Tibial nerve (tissue), 4 donors: Measurements from ENCODE around the gene GOPC. TPM values are rescaled to one million over a fixed set of nuclear protein-coding genes. Genes with fewer than 3 reads are reported as not detected.

ENCODE experiments used
- DNase-seq, 2 donors: peaks; one replicate each; pipeline ENCODE4 v3.0.0-alpha.2; 2019; ENCODE audit warnings: low spot score in 2 of 2
- H3K27ac ChIP-seq, 4 donors: fragments of 200-600 bp; sonication (generic) in 3 of 4; one replicate each; pipeline ENCODE4 v1.5.1; 2017 to 2019; ENCODE audit warnings: mild to moderate bottlenecking in 1 of 4
- H3K27me3 ChIP-seq, 2 donors: fragments of 200-600 bp; sonication (generic) in 1 of 2; one replicate each; pipeline versions ENCODE4 v1.5.1 to v1.6.0; 2017 to 2019
- H3K36me3 ChIP-seq, 3 donors: fragments of 200-600 bp; sonication (generic); one replicate each; pipeline ENCODE4 v1.5.1; 2018 to 2019
- H3K4me1 ChIP-seq, 4 donors: fragments of 200-600 bp; sonication (generic) in 3 of 4; one replicate each; pipeline ENCODE4 v1.5.1; 2017 to 2019
- H3K4me3 ChIP-seq, 4 donors: fragments of 200-600 bp; sonication (generic) in 3 of 4; one replicate each; pipeline ENCODE4 v1.5.1; 2017 to 2019; ENCODE audit warnings: mild to moderate bottlenecking in 1 of 4, moderate library complexity in 1 of 4
- H3K9me3 ChIP-seq, 4 donors: fragments of 200-600 bp; sonication (generic) in 3 of 4; one replicate each; pipeline ENCODE4 v1.5.1; 2017 to 2019
- EP300 ChIP-seq, 2 donors: sonication (generic); formaldehyde crosslinking; IDR thresholded peaks; one replicate each; pipeline ENCODE4 v1.6.1; 2017; ENCODE audit warnings: antibody characterized with exemption in 2 of 2, mild to moderate bottlenecking in 1 of 2
- POLR2A ChIP-seq, 2 donors: fragments of 450-650 bp; IDR thresholded peaks; one replicate each; pipeline ENCODE4 v1.6.1; 2017; ENCODE audit warnings: antibody characterized with exemption in 2 of 2, mild to moderate bottlenecking in 2 of 2, moderate library complexity in 2 of 2
- WGBS, 2 donors: methylation state at CpG; one replicate each; pipeline ENCODE4 v1.1.5; 2018; 5-methylcytosine and 5-hydroxymethylcytosine counted together
- total RNA-seq, 4 donors: library from RNA; depleted of rRNA; stranded (reverse); fragments of >200 nt; gene quantifications; one replicate each; pipeline ENCODE4 v1.1.0, GENCODE V29; 2016
- TF ChIP-seq, protein P1 (sequence below), 5 experiments: fragments of 200-600 bp in 3 of 5; fragments of 450-650 bp in 2 of 5; sonication (generic) in 3 of 5; IDR thresholded peaks; one replicate each; pipeline ENCODE4 v1.5.1; 2016 to 2019; ENCODE audit warnings: antibody characterized with exemption in 5 of 5, mild to moderate bottlenecking in 3 of 5, moderate library complexity in 2 of 5

Gene GOPC
- total RNA-seq, 4 donors from 2014 or later = 25.5 to 34.1 (median 31.0) TPM

DNA sequence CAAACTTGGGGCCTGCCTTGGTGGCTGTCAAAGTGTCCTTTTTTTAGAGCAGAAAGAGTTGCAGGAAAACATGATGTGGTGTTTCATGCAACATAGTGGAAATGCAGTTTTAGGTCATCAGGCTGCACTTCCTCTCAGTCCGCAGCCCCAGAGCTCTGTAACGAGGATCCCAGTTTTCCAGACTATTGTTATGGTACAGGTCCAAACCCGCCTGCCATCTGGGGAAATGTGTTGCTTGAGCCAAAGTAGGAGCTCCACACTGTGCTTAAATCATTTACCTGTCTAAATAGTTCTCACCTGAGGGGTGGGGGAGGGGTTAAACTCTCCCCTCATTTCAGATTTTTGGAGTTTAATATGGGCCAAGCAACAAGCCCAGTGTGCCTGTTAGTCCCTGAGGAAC is 59.8 kb downstream of the GOPC start:
- DNase-seq = no peak
- H3K4me1 ChIP-seq = peaks cover 0 to 2% (median 0%) of the 10 kb centered on the region in 4 donors
- H3K36me3 ChIP-seq = peaks cover 0 to 27% (median 0%) of the 10 kb centered on the region in 3 donors
- no peak overlapping the region for H3K27ac ChIP-seq
- no peak overlapping the region for H3K4me3 ChIP-seq
- TF ChIP-seq EP300 (IDR thresholded peaks at IDR 0.05) = no peak
- TF ChIP-seq, protein P1, sequence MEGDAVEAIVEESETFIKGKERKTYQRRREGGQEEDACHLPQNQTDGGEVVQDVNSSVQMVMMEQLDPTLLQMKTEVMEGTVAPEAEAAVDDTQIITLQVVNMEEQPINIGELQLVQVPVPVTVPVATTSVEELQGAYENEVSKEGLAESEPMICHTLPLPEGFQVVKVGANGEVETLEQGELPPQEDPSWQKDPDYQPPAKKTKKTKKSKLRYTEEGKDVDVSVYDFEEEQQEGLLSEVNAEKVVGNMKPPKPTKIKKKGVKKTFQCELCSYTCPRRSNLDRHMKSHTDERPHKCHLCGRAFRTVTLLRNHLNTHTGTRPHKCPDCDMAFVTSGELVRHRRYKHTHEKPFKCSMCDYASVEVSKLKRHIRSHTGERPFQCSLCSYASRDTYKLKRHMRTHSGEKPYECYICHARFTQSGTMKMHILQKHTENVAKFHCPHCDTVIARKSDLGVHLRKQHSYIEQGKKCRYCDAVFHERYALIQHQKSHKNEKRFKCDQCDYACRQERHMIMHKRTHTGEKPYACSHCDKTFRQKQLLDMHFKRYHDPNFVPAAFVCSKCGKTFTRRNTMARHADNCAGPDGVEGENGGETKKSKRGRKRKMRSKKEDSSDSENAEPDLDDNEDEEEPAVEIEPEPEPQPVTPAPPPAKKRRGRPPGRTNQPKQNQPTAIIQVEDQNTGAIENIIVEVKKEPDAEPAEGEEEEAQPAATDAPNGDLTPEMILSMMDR (IDR thresholded peaks at IDR 0.05) = no peak
- no peak for TF ChIP-seq POLR2A (IDR thresholded peaks at IDR 0.05)
- no peaks in the 10 kb centered on the region for H3K9me3 ChIP-seq
- WGBS, 2 donors = 90 to 95% methylated on average over 3 of the region's 3 CpGs
- H3K27me3 ChIP-seq = no peaks in the 10 kb centered on the region

DNA sequence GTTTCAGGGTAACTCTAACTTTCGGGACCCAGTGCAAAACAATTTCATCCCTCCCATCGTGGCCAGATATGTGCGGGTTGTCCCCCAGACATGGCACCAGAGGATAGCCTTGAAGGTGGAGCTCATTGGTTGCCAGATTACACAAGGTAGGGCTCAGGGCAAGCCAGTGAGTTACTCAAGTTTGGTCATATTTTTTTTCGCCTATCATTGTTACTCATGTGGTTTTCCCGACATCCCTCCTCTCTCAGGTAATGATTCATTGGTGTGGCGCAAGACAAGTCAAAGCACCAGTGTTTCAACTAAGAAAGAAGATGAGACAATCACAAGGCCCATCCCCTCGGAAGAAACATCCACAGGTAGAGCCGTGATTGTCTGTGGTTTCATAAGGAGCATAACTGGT is 61.6 kb downstream of the GOPC start:
- DNase-seq = no peak
- no peaks in the 10 kb centered on the region for H3K27me3 ChIP-seq
- no peak overlapping the region for H3K4me3 ChIP-seq
- no peaks in the 10 kb centered on the region for H3K4me1 ChIP-seq
- peaks cover 0 to 27% (median 0%) of the 10 kb centered on the region in 3 donors for H3K36me3 ChIP-seq
- H3K9me3 ChIP-seq = no peaks in the 10 kb centered on the region
- TF ChIP-seq EP300 (IDR thresholded peaks at IDR 0.05) = no peak
- no peak overlapping the region for H3K27ac ChIP-seq
- WGBS, 2 donors = 96 to 98% methylated on average over 8 of the region's 8 CpGs

GRCh38 chr6:117538615-117539014 is 63.7 kb downstream of the GOPC start:
- H3K27me3 ChIP-seq = no peaks in the 10 kb centered on the region
- TF ChIP-seq, protein P1 (IDR thresholded peaks at IDR 0.05) = no peak
- TF ChIP-seq EP300 (IDR thresholded peaks at IDR 0.05) (no peak), POLR2A (IDR thresholded peaks at IDR 0.05) (no peak)
- H3K36me3 ChIP-seq = peaks cover 0 to 16% (median 0%) of the 10 kb centered on the region in 3 donors
- no peaks in the 10 kb centered on the region for H3K9me3 ChIP-seq
- H3K4me1 ChIP-seq = peaks cover 0 to 4% (median 0%) of the 10 kb centered on the region in 4 donors
- no peak overlapping the region for H3K4me3 ChIP-seq
- 72 to 75% methylated on average over 9 of the region's 9 CpGs for WGBS, 2 donors
- no peak for DNase-seq
- H3K27ac ChIP-seq = no peak overlapping the region

GRCh38 chr6:117536317-117536716 is 66.0 kb downstream of the GOPC start:
- Histone ChIP-seq H3K27ac (no peak overlapping the region), H3K4me1 (peaks cover 0 to 8% (median 0%) of the 10 kb centered on the region in 4 donors), H3K9me3 (no peaks in the 10 kb centered on the region), H3K27me3 (no peaks in the 10 kb centered on the region), H3K4me3 (no peak overlapping the region), H3K36me3 (peaks cover 0 to 14% (median 0%) of the 10 kb centered on the region in 3 donors)
- 89 to 92% methylated on average over 4 of the region's 4 CpGs for WGBS, 2 donors
- no peak for DNase-seq
- TF ChIP-seq EP300 (IDR thresholded peaks at IDR 0.05) = no peak
- TF ChIP-seq, protein P1 (IDR thresholded peaks at IDR 0.05) = no peak
- TF ChIP-seq POLR2A (IDR thresholded peaks at IDR 0.05) = no peak

- TF ChIP-seq EP300 (IDR thresholded peaks at IDR 0.05) = peak in 1 of 2 donors; percentile 7
- TF ChIP-seq, protein P1 (IDR thresholded peaks at IDR 0.05) = no peak
- no peak overlapping the region for H3K27ac ChIP-seq
- WGBS, 2 donors = 44 to 55% methylated on average over 3 of the region's 3 CpGs
Observed at GRCh38 chr6:117534974-117535373, 67.3 kb downstream of the GOPC start.

GRCh38 chr6:117533775-117534174 is 68.5 kb downstream of the GOPC start:
- TF ChIP-seq POLR2A (IDR thresholded peaks at IDR 0.05) = no peak
- TF ChIP-seq EP300 (IDR thresholded peaks at IDR 0.05) = no peak
- TF ChIP-seq, protein P1 (IDR thresholded peaks at IDR 0.05) = no peak
- no peak overlapping the region for H3K4me3 ChIP-seq
- peaks cover 0 to 14% (median 0%) of the 10 kb centered on the region in 4 donors for H3K4me1 ChIP-seq
- peaks cover 0 to 5% (median 0%) of the 10 kb centered on the region in 3 donors for H3K36me3 ChIP-seq
- H3K27ac ChIP-seq = no peak overlapping the region
- no peaks in the 10 kb centered on the region for H3K9me3 ChIP-seq
- DNase-seq = no peak
- H3K27me3 ChIP-seq = no peaks in the 10 kb centered on the region
- WGBS, 2 donors = 91 to 94% methylated on average over 4 of the region's 4 CpGs

More at GRCh38 chr6:117534974-117535373, 67.3 kb downstream of the GOPC start:
- no peak for DNase-seq
- H3K36me3 ChIP-seq = peaks cover 0 to 5% (median 0%) of the 10 kb centered on the region in 3 donors
- no peaks in the 10 kb centered on the region for H3K27me3 ChIP-seq
- H3K4me3 ChIP-seq = no peak overlapping the region
- H3K9me3 ChIP-seq = no peaks in the 10 kb centered on the region
- peaks cover 0 to 14% (median 0%) of the 10 kb centered on the region in 4 donors for H3K4me1 ChIP-seq
